ENCODE data around the gene GRM7.

Gene GRM7

DNA sequence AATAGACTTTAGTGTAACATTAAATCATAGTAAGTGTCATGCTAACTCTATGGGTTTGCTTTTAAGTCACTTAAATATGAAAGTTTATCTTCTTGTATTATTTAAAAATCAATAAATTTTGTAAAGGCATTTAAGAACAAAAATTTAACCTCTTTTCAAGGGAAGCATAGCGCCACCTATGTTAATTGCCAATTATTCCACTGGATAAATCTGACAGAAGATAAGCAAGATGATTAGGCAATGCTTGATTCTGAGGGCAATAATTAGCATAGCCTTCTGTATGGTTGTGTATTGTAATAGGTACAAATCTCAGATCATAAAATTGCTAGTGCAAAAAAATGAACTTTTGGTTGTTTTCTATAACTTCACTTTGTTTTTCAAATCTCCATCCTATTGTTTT lies 560.1 kb downstream of the GRM7 start:
- FAIRE-seq: no peak

DNA sequence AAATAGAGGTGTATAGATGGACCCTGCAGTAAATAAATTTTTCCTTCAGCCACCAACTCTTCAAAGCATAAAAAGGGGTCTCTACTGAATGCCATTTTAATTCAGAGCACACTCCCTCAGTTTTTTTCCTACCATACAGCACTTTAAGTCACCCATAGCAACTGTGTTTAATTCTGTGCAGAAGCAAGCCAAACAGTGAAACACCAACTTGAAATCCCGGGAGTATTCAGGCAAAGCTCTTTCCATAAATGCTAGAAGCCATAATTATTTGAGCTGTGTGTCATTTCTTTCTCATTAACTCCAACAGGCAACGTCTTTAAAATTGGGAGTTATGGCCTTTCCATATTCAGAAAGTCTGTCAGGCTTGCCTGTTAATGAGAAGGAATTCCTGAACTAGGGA lies 562.1 kb downstream of the GRM7 start:
- no peak for FAIRE-seq

GRCh38 chr3:7423995-7424394 lies 563.1 kb downstream of the GRM7 start:
- no peak for FAIRE-seq

DNA sequence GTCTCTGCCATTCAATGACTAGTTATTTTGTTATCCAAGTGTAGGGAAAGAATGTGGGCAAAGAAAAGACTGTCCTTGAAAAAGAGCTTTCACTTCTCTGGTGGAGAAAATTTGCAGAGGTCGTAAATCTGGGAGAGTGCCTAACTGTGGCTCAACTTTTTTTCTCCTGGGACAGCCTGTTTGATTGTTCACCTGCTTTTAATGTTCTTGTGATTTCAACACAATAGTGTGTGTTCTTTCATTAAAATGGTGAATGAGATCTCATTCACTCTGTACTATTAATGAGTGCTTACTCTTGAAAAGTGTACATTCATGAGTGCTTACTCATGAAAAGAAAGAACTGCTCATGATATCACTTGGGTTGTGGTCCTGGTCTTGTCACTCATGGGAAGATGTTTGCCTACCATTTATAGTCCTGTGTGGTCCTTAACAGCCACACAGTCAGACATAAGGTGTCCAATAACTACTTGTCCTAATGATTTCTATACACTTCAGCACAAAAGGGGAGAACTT lies 567.3 kb downstream of the GRM7 start:
- no peak for FAIRE-seq

DNA sequence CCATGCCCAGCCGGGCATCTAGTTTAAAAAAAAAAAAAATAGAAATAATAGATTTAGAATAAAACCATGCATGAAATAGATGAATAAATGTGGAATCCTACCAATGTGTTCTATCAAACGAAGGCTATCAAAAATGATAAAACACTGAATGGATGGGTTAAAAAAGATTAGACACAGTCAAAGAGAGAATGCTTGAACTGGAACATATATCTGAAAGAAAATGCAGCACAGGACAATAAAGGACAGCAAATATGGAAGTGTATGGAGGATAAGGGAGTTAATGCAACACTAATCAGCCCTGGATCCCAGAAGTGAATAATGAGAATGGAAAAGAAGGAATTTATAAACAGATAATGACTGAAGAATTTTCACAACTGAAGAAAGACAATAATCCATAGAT lies 571.7 kb downstream of the GRM7 start:
- FAIRE-seq: no peak

- no peak for FAIRE-seq
These were observed 572.2 kb downstream of the GRM7 start for GRCh38 chr3:7433073-7433472.

DNA sequence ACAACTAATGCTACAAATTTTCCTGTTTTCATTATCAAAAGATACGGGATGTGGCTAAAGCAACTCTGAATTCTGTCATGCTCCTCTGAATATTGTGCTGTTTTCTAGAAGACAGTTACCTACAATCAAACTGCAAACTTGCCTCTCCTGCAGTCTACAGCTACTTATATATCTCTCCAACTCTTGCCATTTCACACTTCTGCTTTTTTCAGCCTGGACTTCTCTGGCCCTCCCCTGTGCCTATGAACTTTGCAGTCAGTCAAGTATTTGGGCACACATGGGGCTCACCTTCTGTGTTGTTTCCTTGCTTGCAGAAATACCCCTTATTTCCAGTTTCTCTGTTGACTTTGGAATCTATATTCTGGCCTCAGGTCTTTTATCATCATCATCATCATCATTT lies 575.6 kb downstream of the GRM7 start:
- no peak for FAIRE-seq

GRCh38 chr3:7437231-7437630 lies 576.3 kb downstream of the GRM7 start:
- no peak for FAIRE-seq

- no peak for FAIRE-seq
These were observed 578.3 kb downstream of the GRM7 start for GRCh38 chr3:7439101-7439680.

- no peak for FAIRE-seq
These were observed 584.0 kb downstream of the GRM7 start for GRCh38 chr3:7444886-7445285.

DNA sequence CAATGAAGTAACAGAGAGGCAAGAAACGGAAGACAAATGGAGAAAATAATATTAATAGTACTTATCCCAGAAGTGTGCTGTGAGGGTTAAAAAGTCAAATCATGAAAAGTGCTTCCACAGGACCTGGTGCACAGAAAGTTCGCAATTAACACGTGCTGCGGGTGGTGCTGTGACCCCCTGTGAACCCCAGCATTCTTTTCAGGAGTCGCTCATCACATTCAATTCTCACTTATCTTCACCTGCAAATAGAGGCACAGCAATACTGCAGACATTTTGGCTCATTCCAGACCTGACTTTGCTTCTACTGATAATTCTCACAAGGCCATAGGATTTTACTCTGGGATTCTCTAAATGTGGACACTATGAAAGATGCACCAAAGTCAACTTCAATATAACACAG lies 584.4 kb downstream of the GRM7 start:
- no peak for FAIRE-seq

GRCh38 chr3:7447197-7447769 lies 586.4 kb downstream of the GRM7 start:
- FAIRE-seq: no peak

DNA sequence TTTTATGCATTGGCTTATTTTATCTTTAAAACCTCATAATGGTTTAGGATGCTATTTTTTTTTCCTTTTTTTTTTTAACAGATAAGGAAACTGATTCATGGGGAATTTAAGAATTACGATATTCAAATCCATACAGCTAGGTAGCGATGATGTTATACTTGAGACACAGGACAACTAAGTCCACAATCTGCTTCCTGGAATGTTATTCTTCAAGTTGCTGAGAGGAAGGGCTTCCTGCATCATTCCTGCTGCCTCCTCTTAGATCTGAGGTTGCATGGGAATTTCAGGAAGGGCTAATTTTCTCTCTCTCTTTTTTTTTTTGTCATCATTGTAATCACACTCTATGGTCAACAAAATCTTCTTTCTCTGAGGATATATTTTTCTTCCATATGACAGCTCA lies 595.5 kb downstream of the GRM7 start:
- no peak for FAIRE-seq

GRCh38 chr3:7461202-7461825 lies 600.4 kb downstream of the GRM7 start:
- no peak for FAIRE-seq

GRCh38 chr3:7469866-7470265 lies 609.0 kb downstream of the GRM7 start:
- FAIRE-seq: no peak

DNA sequence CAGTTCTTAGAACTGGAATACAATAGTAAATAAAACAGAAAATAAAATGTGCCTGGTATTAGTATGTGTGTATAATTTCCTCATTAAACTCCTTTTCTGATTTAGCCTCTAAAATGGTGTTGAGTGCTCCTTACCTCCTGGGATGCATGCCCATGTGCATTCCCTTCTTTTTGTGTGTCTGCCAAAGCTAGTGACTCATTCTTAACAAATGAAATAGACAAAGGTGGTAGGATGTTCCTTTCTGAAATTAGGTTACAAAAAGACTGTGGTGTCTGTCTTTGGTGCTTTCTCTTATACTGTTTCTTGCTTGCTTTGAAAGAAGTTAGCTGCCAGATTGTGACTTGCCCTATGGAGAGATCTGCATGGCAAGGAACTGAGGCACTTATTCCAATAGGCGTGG lies 623.7 kb downstream of the GRM7 start:
- FAIRE-seq: no peak

DNA sequence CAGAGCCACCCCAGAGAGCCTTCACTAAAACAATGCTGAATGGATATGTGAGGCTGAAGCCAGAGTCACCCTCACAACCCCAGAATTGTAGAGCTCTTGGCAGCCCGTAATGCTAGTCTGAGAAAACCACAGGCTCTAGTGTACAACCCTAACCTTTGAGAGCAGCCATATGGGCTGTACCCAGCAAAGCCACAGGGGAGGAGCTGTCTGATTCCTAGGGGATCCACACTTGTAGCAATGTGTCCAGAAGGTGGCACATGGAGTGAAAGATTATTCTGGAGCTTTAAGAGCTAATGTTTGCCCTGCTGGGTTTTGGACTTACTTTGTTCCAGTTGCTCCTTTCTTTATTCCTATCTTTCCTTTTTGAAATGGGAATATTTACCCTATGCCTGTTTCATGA lies 626.8 kb downstream of the GRM7 start:
- FAIRE-seq: no peak

DNA sequence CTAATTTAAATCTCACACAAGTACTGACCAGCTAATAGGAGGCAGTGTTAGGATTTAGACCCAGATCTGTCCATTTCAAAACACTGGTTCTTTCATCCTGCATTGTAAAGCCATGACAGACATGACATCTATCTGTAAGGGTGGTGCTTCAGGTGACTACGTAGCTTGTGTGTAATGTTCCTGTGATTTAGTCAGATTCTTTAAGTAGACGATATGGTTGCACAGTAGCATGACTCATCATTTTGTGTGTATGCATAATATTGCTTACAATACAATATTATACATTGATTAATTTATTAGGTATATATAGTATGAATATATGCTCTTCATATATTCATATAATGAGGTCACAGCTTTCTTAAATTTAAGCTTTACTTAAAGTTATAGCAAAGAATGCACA lies 628.5 kb downstream of the GRM7 start:
- peak; percentile 68 for FAIRE-seq

DNA sequence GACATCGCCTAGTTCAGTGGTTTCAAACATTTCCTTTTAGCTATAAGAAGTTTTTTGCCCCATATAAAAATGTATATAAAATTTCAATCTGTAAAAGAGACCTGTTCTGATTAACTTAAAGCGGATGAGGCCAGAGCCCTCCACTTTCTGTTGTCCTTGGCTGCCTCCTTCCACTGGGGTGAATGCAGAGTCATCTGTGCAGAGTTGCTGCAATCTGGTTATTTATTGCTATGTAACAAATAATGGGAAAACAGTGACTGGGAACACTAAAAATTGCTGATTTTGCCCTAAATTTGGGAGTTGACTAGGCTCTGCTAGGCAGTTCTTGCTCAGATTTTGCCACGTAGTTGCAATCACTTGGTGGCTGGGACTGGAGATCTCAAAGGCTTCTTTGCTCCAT lies 637.8 kb downstream of the GRM7 start:
- FAIRE-seq: no peak

DNA sequence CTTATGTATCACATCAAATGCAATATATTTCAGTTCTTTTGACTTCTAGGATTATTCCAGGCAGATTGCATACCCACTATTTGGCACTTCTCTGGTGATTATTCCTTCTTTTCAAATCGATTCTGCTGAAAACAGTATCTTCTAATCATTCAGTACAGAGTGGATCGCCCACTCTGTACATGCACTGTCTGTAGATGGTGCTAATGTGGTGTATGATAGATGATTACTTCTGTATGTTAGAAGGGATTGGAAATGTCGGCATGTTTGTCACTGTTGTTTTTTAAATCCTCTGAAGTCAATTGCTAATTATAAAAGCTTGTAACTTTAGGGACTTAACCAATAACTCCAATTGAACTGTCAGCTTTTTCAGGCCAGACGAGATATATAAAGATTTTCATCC lies 642.5 kb downstream of the GRM7 start:
- FAIRE-seq: no peak

- FAIRE-seq: peak; percentile 51
These were observed 644.2 kb downstream of the GRM7 start for GRCh38 chr3:7504886-7505775.

DNA sequence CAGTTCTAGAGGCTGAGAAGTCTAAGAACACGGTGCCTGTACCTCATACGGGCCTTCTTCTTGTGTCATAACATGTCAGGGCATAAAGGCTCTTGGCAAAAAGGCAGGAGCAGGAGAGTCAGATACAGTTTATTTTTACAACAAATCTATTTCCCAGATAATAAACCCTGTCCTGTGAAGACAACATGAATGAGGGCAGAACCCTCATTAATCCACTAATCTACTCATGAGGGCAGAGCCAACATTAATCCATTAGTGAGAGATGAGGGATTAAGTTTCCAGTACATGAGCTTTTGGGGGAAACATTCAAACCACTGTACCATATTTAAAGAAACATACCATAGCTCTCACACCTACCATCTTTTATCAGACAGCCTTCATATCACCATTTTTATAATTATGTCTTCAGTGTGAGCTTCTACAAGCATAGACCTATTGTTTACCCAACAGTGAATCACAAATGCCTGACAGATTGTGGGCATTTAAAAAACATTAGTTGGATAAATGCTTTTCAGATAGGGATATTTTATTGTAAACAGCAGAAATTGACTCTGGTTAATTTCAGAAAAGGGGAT lies 645.8 kb downstream of the GRM7 start:
- peak; percentile 95 for FAIRE-seq

DNA sequence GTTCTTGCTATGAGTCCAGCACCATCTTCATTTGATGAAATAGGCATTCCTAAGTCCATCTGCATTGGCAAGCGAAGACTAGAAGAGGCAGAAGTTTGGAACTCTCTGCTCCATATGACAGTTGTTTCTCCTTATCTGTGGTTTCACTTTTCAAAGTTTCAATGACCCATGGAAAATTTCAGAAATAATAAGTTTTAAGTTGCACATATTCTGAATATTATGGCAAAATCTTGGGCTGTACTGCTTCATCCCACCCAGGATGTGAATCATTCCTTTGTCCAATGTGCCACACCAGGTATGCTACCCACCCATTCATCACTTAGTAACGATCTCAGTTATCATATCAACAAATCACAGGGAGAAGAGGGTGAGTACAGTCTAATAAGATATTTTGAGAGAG lies 647.9 kb downstream of the GRM7 start:
- FAIRE-seq: no peak

Data from islet of Langerhans (tissue), 1 donor.